Measurements from ENCODE around the gene BRAF. TPM values are rescaled to one million over a fixed set of nuclear protein-coding genes. Genes with fewer than 3 reads are reported as not detected.

BRAF gene
- total RNA-seq, 1 donor from 2014 or later, result 19.8 TPM

DNA sequence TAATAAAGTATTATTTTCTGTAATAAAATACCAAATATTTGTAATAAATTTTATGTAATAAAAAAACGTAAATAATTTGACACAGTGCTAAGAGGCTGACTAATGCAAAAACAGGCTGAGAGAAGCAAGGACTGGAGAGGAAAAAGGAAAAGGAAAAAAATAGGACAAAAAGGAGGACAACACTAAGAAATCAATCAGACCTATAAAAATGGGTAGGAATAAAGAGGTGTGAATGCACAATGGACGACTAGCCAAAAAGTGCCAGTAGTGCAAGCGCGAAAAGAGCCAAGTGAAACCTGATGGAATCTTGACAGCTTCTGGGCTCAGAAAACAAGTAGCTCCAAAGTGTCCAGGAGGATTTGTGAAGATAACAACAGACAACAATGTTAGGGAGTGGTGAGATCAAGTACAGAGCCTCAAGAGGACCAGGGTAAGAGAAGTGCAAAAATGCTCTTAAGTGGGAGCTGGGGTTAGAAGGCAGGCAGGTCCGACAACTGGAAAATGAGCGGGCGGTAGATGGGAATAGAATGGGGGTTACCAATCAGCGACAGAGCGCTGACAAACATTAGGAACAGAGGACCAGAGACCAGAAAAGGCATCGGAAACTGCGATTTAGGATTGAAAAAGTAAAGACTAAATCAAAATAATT, 1.2 kb downstream of the BRAF start:
- TF ChIP-seq, protein P1, sequence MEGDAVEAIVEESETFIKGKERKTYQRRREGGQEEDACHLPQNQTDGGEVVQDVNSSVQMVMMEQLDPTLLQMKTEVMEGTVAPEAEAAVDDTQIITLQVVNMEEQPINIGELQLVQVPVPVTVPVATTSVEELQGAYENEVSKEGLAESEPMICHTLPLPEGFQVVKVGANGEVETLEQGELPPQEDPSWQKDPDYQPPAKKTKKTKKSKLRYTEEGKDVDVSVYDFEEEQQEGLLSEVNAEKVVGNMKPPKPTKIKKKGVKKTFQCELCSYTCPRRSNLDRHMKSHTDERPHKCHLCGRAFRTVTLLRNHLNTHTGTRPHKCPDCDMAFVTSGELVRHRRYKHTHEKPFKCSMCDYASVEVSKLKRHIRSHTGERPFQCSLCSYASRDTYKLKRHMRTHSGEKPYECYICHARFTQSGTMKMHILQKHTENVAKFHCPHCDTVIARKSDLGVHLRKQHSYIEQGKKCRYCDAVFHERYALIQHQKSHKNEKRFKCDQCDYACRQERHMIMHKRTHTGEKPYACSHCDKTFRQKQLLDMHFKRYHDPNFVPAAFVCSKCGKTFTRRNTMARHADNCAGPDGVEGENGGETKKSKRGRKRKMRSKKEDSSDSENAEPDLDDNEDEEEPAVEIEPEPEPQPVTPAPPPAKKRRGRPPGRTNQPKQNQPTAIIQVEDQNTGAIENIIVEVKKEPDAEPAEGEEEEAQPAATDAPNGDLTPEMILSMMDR (IDR thresholded peaks at IDR 0.05), result no peak
- Mint-ChIP-seq H3K36me3 (ENCODE audit: low read depth) (no peaks in the 10 kb centered on the region), H3K4me3 (ENCODE audit: unreplicated experiment) (no peak overlapping the region), H3K27me3 (ENCODE audit: low read depth) (no peaks in the 10 kb centered on the region), H3K4me1 (ENCODE audit: low read depth) (peaks cover 6% of the 10 kb centered on the region), H3K9me3 (ENCODE audit: low read depth) (no peaks in the 10 kb centered on the region), H3K27ac (ENCODE audit: unreplicated experiment) (no peak overlapping the region)
- no peak for DNase-seq (ENCODE audit: low spot score)

DNA sequence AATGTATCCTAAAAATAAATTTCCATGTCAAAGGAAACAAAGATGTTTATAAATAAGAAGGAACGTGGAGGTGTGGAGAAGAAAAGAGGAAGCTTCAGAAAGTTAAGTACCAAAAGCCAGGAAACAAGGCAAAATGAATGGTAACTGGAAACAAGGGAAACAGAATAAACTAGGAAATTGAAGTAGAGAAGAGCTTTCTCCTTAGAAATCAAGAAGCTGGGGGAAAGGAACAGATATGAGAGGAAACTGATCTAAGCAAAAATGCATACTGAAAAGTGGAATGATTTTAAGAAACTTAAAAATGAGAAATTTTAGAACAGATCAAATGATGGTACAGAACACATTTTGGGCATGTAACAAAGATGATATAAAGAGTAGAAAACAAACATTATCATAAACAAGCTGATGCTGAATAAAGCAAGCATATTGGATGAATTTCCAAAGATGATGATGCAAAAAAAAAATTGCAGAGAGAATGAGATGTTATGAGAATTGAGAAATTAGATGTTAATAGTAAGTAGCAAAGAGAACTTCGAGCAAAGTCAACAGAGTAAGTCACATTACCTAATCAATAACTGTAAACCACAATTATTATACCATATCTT, 1.9 kb downstream of the BRAF start:
- H3K4me1 Mint-ChIP-seq (ENCODE audit: low read depth), result peaks cover 6% of the 10 kb centered on the region
- TF ChIP-seq, protein P1 (IDR thresholded peaks at IDR 0.05), result no peak
- no peaks in the 10 kb centered on the region for H3K27me3 Mint-ChIP-seq (ENCODE audit: low read depth)
- H3K36me3 Mint-ChIP-seq (ENCODE audit: low read depth), result no peaks in the 10 kb centered on the region
- no peak for DNase-seq (ENCODE audit: low spot score)
- no peak overlapping the region for H3K27ac Mint-ChIP-seq (ENCODE audit: unreplicated experiment)
- H3K4me3 Mint-ChIP-seq (ENCODE audit: unreplicated experiment), result no peak overlapping the region
- H3K9me3 Mint-ChIP-seq (ENCODE audit: low read depth), result no peaks in the 10 kb centered on the region

DNA sequence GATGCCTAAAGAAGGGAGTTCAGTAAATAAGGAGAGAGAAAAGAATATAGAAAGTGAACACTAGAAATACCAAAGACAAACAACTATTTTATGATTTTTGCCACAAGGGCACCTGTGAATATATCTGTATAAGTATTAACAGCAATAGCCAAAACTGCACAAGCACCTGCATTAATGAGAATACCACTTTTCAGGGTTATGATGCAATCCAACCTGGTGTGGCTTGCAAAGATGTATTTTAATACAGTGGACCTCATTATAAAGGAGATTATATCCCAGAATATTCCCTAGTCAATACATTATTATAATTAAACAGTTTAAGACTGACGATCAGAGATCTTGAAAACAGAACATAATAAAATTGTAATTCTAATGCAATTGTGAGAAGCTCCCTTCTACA, 4.0 kb downstream of the BRAF start:
- Mint-ChIP-seq H3K27ac (ENCODE audit: unreplicated experiment) (no peak overlapping the region), H3K4me3 (ENCODE audit: unreplicated experiment) (no peak overlapping the region), H3K36me3 (ENCODE audit: low read depth) (no peaks in the 10 kb centered on the region), H3K27me3 (ENCODE audit: low read depth) (no peaks in the 10 kb centered on the region), H3K4me1 (ENCODE audit: low read depth) (peaks cover 6% of the 10 kb centered on the region), H3K9me3 (ENCODE audit: low read depth) (no peaks in the 10 kb centered on the region)
- TF ChIP-seq, protein P1 (IDR thresholded peaks at IDR 0.05), result no peak
- no peak for DNase-seq (ENCODE audit: low spot score)

DNA sequence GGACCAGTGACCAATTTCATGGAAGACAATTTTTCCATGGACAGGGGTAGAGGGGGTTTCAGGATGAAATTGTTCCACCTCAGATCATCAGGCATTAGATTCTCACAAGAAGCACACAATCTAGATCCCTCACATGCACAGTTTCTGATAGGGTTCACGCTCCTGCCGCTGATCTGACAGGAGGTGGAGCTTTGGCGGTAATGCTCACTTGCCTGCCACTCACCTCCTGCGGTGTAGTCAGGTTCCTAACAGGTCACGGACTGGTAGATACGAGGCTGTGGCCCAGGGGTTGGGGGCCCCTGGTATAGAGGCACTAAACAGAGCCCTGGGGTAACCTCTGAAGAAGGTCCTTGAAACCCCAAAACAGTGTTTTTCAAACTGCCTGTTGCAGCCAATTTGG, 6.5 kb downstream of the BRAF start:
- no peak for DNase-seq (ENCODE audit: low spot score)
- Mint-ChIP-seq H3K4me1 (ENCODE audit: low read depth) (peaks cover 8% of the 10 kb centered on the region), H3K27ac (ENCODE audit: unreplicated experiment) (no peak overlapping the region), H3K9me3 (ENCODE audit: low read depth) (no peaks in the 10 kb centered on the region), H3K36me3 (ENCODE audit: low read depth) (no peaks in the 10 kb centered on the region), H3K4me3 (ENCODE audit: unreplicated experiment) (no peak overlapping the region), H3K27me3 (ENCODE audit: low read depth) (no peaks in the 10 kb centered on the region)
- TF ChIP-seq, protein P1 (IDR thresholded peaks at IDR 0.05), result no peak

DNA sequence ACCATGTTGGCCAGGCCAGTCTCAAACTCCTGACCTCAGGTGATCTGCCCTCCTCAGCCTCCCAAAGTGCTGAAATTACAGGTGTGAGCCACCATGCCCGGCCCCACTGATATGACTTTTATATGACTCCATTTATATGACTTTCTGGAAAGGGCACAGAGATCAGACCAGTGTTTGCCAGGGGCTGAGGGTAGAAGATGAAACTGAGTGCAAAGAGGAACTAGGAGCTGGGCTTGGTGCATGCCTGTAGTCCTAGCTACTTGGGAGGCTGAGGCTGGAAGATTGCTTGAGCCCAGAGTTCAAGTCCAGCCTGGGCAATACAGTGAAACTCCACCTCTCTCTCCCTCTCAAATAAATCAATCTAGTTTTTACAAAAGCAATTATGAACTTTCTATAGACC, 7.5 kb downstream of the BRAF start:
- Mint-ChIP-seq H3K4me3 (ENCODE audit: unreplicated experiment) (no peak overlapping the region), H3K9me3 (ENCODE audit: low read depth) (no peaks in the 10 kb centered on the region), H3K36me3 (ENCODE audit: low read depth) (no peaks in the 10 kb centered on the region), H3K4me1 (ENCODE audit: low read depth) (peaks cover 12% of the 10 kb centered on the region), H3K27me3 (ENCODE audit: low read depth) (no peaks in the 10 kb centered on the region), H3K27ac (ENCODE audit: unreplicated experiment) (no peak overlapping the region)
- no peak for DNase-seq (ENCODE audit: low spot score)
- TF ChIP-seq, protein P1 (IDR thresholded peaks at IDR 0.05), result no peak
